Activated CD4-positive, alpha-beta T cell treated with anti-CD3 and anti-CD28 coated beads, Interleukin-2, amount 10 ng/mL, durations not matched to agents 24 days and 14 days (primary cell): ENCODE results near the gene RSPO3. TPM values are rescaled to one million over a fixed set of nuclear protein-coding genes. Genes with fewer than 3 reads are reported as not detected.
"Not testable (repeated sequence)": the region's sequence is repeated elsewhere in the genome, so short reads cannot be mapped to it uniquely, and the experiment has no call there.

Experiments
- DNase-seq: peaks from one replicate; pipeline ENCODE4 v3.0.0; 2022
- H3K27ac Mint-ChIP-seq: one replicate; pipeline ENCODE4 v1.8.0; 2022; ENCODE audit warnings: mild to moderate bottlenecking, mixed read lengths
- H3K27me3 Mint-ChIP-seq: one replicate; pipeline ENCODE4 v1.8.0; 2022; ENCODE audit warnings: mixed read lengths
- H3K36me3 Mint-ChIP-seq: one replicate; pipeline ENCODE4 v1.8.0; 2022; ENCODE audit warnings: low read depth, mild to moderate bottlenecking, mixed read lengths
- H3K4me1 Mint-ChIP-seq: one replicate; pipeline ENCODE4 v1.8.0; 2021; ENCODE audit warnings: mixed read lengths
- H3K4me3 Mint-ChIP-seq: one replicate; pipeline ENCODE4 v1.8.0; 2022; ENCODE audit warnings: mild to moderate bottlenecking, moderate library complexity, mixed read lengths
- H3K9me3 Mint-ChIP-seq: one replicate; pipeline ENCODE4 v1.8.0; 2021; ENCODE audit warnings: mixed read lengths
- intact Hi-C: fragments of 100-400 bp; cut with micrococcal nuclease; formaldehyde crosslinking; loops from one replicate; pipeline ENCODE4 v1.15.1; 2023
- total RNA-seq: library from RNA; stranded (reverse); gene quantifications from 2 replicates; pipeline ENCODE4 v1.2.3, GENCODE V29; 2022

RSPO3 gene
- total RNA-seq, 1 donor from 2014 or later, result not detected

DNA sequence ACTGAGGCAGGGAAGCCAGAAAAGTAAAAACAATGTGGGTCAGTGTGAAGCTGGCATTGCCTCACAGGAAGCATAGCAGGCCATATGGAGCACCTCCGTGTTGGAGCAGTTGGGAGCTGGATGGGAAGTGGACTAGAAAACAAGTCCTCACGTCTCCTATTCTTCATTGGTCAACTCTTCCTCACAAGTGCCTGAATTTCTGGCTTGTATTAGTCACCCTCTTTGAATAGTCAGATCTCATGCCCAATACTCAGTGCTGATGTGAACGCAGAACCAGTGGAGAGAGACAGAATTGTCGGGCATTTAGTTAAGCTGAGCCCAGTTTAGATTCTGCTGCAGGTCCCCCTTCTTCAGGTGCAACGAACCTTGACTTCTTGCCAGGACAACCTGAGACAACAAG lies 22.3 kb upstream of the RSPO3 start:
- peaks cover 5% of the 10 kb centered on the region for H3K27me3 Mint-ChIP-seq
- no peaks in the 10 kb centered on the region for H3K4me1 Mint-ChIP-seq
- no peaks in the 10 kb centered on the region for H3K36me3 Mint-ChIP-seq
- H3K27ac Mint-ChIP-seq, result no peak overlapping the region
- H3K4me3 Mint-ChIP-seq, result no peak overlapping the region
- H3K9me3 Mint-ChIP-seq, result no peaks in the 10 kb centered on the region
- intact Hi-C loops, result no loop called here
- DNase-seq, result no peak

DNA sequence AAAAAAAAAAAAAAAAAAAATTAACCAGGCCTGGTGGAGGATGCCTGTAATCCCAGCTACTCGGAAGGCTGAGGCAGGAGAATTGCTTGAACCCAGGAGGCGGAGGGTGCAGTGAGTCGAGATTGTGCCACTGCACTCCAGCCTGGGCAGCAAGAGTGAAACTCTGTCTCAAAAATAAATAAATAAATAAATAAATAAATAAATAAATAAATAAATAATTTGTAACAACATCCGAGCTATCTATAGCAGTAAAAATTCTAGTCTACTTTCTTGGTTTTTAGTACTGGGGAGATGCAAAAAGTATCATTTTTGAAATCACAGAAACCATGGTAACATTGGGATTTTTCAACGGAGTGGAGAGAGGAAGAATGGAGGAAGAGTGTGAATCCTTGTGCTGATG lies 21.0 kb upstream of the RSPO3 start:
- DNase-seq, intact Hi-C loops, H3K27me3 Mint-ChIP-seq, H3K9me3 Mint-ChIP-seq, H3K36me3 Mint-ChIP-seq, H3K4me3 Mint-ChIP-seq, H3K4me1 Mint-ChIP-seq, H3K27ac Mint-ChIP-seq: not testable (repeated sequence)

GRCh38 chr6:127100510-127101140 lies 17.8 kb upstream of the RSPO3 start:
- intact Hi-C loops, result no loop called here
- H3K9me3 Mint-ChIP-seq, result no peaks in the 10 kb centered on the region
- no peaks in the 10 kb centered on the region for H3K4me1 Mint-ChIP-seq

DNA sequence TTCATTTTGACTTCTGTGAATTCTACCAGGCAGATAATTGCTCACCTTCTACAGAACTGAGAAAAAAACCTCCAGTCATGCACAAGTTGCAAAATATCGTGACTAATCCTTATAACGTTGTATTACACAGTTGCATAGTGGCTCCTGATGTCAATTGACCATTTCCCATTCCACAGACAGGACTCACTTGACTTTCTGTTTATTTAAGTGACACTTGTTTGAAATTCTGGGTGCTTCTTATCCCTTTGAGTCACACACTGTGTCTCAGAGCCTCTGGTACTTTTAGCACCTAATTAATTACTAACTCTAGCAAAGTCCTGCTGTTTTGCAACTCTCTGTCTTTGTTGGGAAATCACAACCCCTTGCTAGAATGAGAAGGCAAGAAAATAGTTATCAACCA lies 16.2 kb upstream of the RSPO3 start:
- Mint-ChIP-seq H3K4me1 (no peaks in the 10 kb centered on the region), H3K4me3 (no peak overlapping the region), H3K27me3 (peaks cover 13% of the 10 kb centered on the region), H3K27ac (no peak overlapping the region), H3K9me3 (no peaks in the 10 kb centered on the region), H3K36me3 (no peaks in the 10 kb centered on the region)
- intact Hi-C loops, result no loop called here
- no peak for DNase-seq

More at GRCh38 chr6:127100510-127101140, 17.8 kb upstream of the RSPO3 start:
- no peak for DNase-seq
- no peak overlapping the region for H3K27ac Mint-ChIP-seq
- H3K27me3 Mint-ChIP-seq, result peaks cover 10% of the 10 kb centered on the region
- H3K36me3 Mint-ChIP-seq, result no peaks in the 10 kb centered on the region
- H3K4me3 Mint-ChIP-seq, result no peak overlapping the region

DNA sequence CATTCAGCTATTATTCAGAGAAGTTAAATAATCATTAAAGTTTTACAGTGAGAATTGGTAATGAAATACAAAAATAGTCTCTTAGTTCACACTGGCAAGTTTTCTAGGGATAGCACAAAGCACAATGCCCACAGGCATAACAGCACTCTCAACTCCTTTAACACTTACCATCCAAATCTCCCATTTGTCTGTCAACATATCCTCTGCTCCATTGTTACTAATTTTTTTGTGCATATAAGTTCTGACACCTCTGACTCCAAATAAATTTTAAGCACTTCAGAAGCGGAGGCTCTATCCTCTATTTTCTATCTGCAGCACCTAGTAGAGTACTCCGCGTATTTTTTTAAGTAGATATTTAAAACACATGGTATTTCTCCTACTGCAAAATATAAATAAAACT lies 15.6 kb upstream of the RSPO3 start:
- Mint-ChIP-seq H3K4me1 (no peaks in the 10 kb centered on the region), H3K27ac (no peak overlapping the region), H3K4me3 (no peak overlapping the region), H3K36me3 (no peaks in the 10 kb centered on the region), H3K9me3 (no peaks in the 10 kb centered on the region), H3K27me3 (peaks cover 16% of the 10 kb centered on the region)
- no peak for DNase-seq
- intact Hi-C loops, result no loop called here

DNA sequence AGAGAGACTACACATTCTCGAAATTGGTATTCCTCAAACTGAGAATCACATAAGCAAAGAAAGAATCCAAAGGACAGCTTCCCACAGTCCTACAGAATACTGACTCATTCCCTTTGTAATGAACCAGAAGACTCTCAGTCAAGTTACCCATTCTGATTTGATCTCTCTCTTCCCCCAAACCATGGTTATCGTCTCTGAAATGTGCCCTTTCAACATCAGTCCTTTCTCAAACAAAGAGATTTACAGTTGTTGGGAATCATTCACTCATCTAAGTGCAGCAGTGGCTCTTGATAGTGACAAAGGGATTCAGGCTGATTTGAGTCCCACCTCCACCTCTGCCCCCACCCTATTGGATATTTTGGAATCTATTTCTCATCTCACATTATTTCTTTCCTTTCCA lies 15.0 kb upstream of the RSPO3 start:
- no peaks in the 10 kb centered on the region for H3K36me3 Mint-ChIP-seq
- no peak for DNase-seq
- peaks cover 19% of the 10 kb centered on the region for H3K27me3 Mint-ChIP-seq
- H3K4me3 Mint-ChIP-seq, result no peak overlapping the region
- no peak overlapping the region for H3K27ac Mint-ChIP-seq
- no peaks in the 10 kb centered on the region for H3K4me1 Mint-ChIP-seq
- intact Hi-C loops, result no loop called here
- no peaks in the 10 kb centered on the region for H3K9me3 Mint-ChIP-seq

- H3K9me3 Mint-ChIP-seq, result no peaks in the 10 kb centered on the region
- no peaks in the 10 kb centered on the region for H3K4me1 Mint-ChIP-seq
- DNase-seq, result no peak
- H3K27ac Mint-ChIP-seq, result no peak overlapping the region
- intact Hi-C loops, result no loop called here
- H3K4me3 Mint-ChIP-seq, result no peak overlapping the region
- H3K27me3 Mint-ChIP-seq, result peaks cover 26% of the 10 kb centered on the region
- H3K36me3 Mint-ChIP-seq, result no peaks in the 10 kb centered on the region
Measured at GRCh38 chr6:127107916-127108315, 10.6 kb upstream of the RSPO3 start.

GRCh38 chr6:127110712-127111111 lies 7.8 kb upstream of the RSPO3 start:
- no peak overlapping the region for H3K27ac Mint-ChIP-seq
- no peak overlapping the region for H3K4me3 Mint-ChIP-seq
- H3K27me3 Mint-ChIP-seq, result peaks cover 32% of the 10 kb centered on the region
- H3K9me3 Mint-ChIP-seq, result no peaks in the 10 kb centered on the region
- intact Hi-C loops, result no loop called here
- no peaks in the 10 kb centered on the region for H3K4me1 Mint-ChIP-seq
- no peaks in the 10 kb centered on the region for H3K36me3 Mint-ChIP-seq
- no peak for DNase-seq

DNA sequence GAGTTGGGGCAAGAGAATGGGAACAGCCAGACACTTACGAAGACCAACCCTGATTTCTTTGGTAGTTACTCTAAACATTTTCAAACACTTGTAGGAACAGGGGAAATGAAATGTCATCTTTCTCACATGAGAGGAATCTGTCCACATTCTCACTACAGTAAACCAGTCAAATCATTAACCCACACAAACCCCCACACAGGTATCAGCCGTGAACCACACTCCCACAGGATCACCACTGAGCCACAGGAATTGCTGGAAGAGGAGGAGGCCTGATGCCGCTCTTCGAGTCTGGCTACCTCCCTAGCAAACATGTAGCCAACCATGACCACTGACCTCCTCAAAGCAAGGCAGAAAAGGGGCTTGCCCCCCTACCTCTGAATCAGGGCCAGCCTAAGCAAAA lies 6.9 kb upstream of the RSPO3 start:
- Mint-ChIP-seq H3K36me3 (no peaks in the 10 kb centered on the region), H3K4me3 (no peak overlapping the region), H3K27ac (no peak overlapping the region), H3K27me3 (peaks cover 37% of the 10 kb centered on the region), H3K4me1 (no peaks in the 10 kb centered on the region), H3K9me3 (no peaks in the 10 kb centered on the region)
- no peak for DNase-seq
- intact Hi-C loops, result no loop called here

DNA sequence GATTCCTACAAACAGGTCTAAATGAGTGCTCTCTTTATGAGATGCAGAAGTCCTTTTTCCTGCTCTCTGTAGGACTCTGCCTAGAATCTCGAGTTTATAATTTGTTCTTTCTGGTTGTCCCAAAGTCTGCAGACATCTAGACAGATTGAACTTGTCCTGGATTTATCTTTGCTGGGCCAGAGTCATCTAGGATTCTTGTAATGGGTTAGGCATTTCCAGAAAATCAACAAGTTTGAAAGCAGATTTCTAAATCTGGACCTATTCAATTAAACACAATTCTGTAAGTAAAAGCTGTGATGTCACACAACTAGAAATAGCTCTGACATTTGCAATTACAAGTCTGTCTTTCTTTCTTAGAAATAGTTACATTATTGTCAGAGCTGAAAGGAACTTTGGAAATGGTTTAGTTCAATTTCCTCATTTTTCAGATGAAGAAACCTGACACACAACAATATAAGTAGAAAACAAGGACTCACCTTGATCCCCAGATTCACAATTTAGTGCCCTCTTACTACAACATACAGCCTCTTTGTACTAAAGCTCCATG lies 4.2 kb upstream of the RSPO3 start:
- H3K27me3 Mint-ChIP-seq, result peaks cover 55% of the 10 kb centered on the region
- H3K4me1 Mint-ChIP-seq, result peaks cover 8% of the 10 kb centered on the region
- DNase-seq, result no peak

GRCh38 chr6:127115084-127115655 lies 3.3 kb upstream of the RSPO3 start:
- Mint-ChIP-seq H3K36me3 (no peaks in the 10 kb centered on the region), H3K27ac (no peak overlapping the region), H3K27me3 (peaks cover 61% of the 10 kb centered on the region), H3K4me3 (no peak overlapping the region), H3K9me3 (no peaks in the 10 kb centered on the region), H3K4me1 (peaks cover 12% of the 10 kb centered on the region)
- intact Hi-C loops, result no loop called here
- DNase-seq, result no peak

More for the DNA sequence above, 4.2 kb upstream of the RSPO3 start:
- no peaks in the 10 kb centered on the region for H3K9me3 Mint-ChIP-seq
- intact Hi-C loops, result no loop called here
- no peak overlapping the region for H3K27ac Mint-ChIP-seq
- no peak overlapping the region for H3K4me3 Mint-ChIP-seq
- no peaks in the 10 kb centered on the region for H3K36me3 Mint-ChIP-seq

GRCh38 chr6:127115746-127116145 lies 2.7 kb upstream of the RSPO3 start:
- Mint-ChIP-seq H3K36me3 (no peaks in the 10 kb centered on the region), H3K27me3 (peaks cover 64% of the 10 kb centered on the region), H3K27ac (no peak overlapping the region), H3K4me3 (no peak overlapping the region), H3K4me1 (peaks cover 13% of the 10 kb centered on the region), H3K9me3 (no peaks in the 10 kb centered on the region)
- intact Hi-C loops, result no loop called here
- DNase-seq, result no peak

DNA sequence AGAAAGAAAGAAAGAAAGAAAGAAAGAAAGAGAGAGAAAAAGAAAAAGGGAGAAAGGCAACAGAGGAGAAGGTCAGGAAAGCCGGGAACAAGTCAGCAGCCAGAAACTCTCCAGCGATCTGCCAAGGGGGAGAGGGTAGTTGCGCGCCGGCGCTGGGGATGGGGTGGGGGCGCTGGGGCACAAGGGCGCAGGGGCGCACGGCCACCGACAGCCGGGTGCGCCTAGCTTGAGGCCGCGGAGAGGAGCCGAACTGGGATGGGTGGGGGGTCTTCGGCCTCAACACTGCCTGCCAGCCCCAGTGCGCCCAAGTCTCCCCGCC lies 533 bp upstream of the RSPO3 start:
- intact Hi-C loops, result no loop called here
- H3K27me3 Mint-ChIP-seq, result peaks cover 73% of the 10 kb centered on the region
- H3K27ac Mint-ChIP-seq, result no peak overlapping the region
- H3K36me3 Mint-ChIP-seq, result no peaks in the 10 kb centered on the region
- H3K9me3 Mint-ChIP-seq, result no peaks in the 10 kb centered on the region
- H3K4me1 Mint-ChIP-seq, result peaks cover 18% of the 10 kb centered on the region
- no peak for DNase-seq
- H3K4me3 Mint-ChIP-seq, result peak overlapping the region; percentile 73

GRCh38 chr6:127119102-127120022 lies 891 bp downstream of the RSPO3 start:
- intact Hi-C loops, result loop anchor here (2.0 to 10.0 kb wide), 2 partner anchors 759 to 1805 kb away; no protein-coding TSS in a partner anchor
- Mint-ChIP-seq H3K36me3 (no peaks in the 10 kb centered on the region), H3K27ac (no peak overlapping the region), H3K27me3 (peaks cover 76% of the 10 kb centered on the region), H3K4me3 (peak overlapping the region; percentile 82), H3K9me3 (no peaks in the 10 kb centered on the region), H3K4me1 (peaks cover 18% of the 10 kb centered on the region)
- DNase-seq, result peak; percentile 66
